H1 (cell line): ENCODE results near the gene ZNF423. TPM values are rescaled to one million over a fixed set of nuclear protein-coding genes. Genes with fewer than 3 reads are reported as not detected.

Experiments
- CTCF ChIA-PET: fragments of 300-600 bp; sonication (Branson Sonifier 250); formaldehyde crosslinking; loops from one replicate; lab custom pipeline; 2021; ENCODE audit not compliant: partially characterized antibody; lab: Charles Lee
- POLR2A ChIA-PET: fragments of 300-600 bp; sonication (Branson Sonifier 250); formaldehyde crosslinking; loops from one replicate; lab custom pipeline; 2021; ENCODE audit warnings: inconsistent platforms; ENCODE audit not compliant: partially characterized antibody; lab: Charles Lee
- DNase-seq, 2 experiments: peaks; one replicate each; pipeline versions ENCODE4 v3.0.0 to v3.0.0-alpha.2; 2010 to 2022; ENCODE audit warnings: low spot score in 2 of 2, low read depth in 1 of 2, mixed read lengths in 1 of 2
- FAIRE-seq: peaks from 2 replicates; lab custom pipeline; 2011; peaks lifted over from hg19 to GRCh38; lab: Jason Lieb, UNC
- H2AFZ ChIP-seq: 2 replicates; pipeline ENCODE4 v1.8.1; 2012; ENCODE audit warnings: low read length, inconsistent platforms
- H2AK5ac ChIP-seq: 2 replicates; pipeline ENCODE4 v1.6.1; 2013; ENCODE audit warnings: low read depth, low read length
- H2BK120ac ChIP-seq: replicated peaks from 2 replicates; pipeline ENCODE3; 2013; ENCODE audit warnings: low read depth, low read length, inconsistent platforms
- H2BK12ac ChIP-seq: 2 replicates; pipeline ENCODE4 v1.6.1; 2013; ENCODE audit warnings: low read depth, low read length
- H2BK15ac ChIP-seq: 2 replicates; pipeline ENCODE4 v1.6.1; 2013; ENCODE audit warnings: low read length
- H2BK20ac ChIP-seq: 2 replicates; pipeline ENCODE4 v1.6.1; 2013; ENCODE audit warnings: low read length
- H2BK5ac ChIP-seq: 2 replicates; pipeline ENCODE4 v1.6.1; 2013; ENCODE audit warnings: low read depth, low read length
- H3K14ac ChIP-seq: 2 replicates; pipeline ENCODE4 v1.6.1; 2013; ENCODE audit warnings: inconsistent platforms; ENCODE audit not compliant: insufficient read length
- H3K18ac ChIP-seq: 2 replicates; pipeline ENCODE4 v1.6.1; 2013; ENCODE audit warnings: low read length; ENCODE audit errors: extremely low read depth
- H3K23ac ChIP-seq: 2 replicates; pipeline ENCODE4 v1.6.1; 2013; ENCODE audit warnings: inconsistent platforms; ENCODE audit not compliant: insufficient read length
- H3K23me2 ChIP-seq: 2 replicates; pipeline ENCODE4 v1.6.1; 2013; ENCODE audit warnings: low read depth, low read length
- H3K27ac ChIP-seq: 2 replicates; pipeline ENCODE4 v1.6.1; 2011; ENCODE audit warnings: low read depth, low read length, inconsistent platforms
- H3K27me3 ChIP-seq, 4 experiments: replicated peaks in 1 of 4; 1 replicate in 1 of 4; 2 replicates in 3 of 4; pipeline versions ENCODE4 v1.6.1 to v1.8.1; 2011 to 2013; ENCODE audit warnings: low read length in 3 of 4, mild to moderate bottlenecking in 3 of 4, inconsistent platforms in 2 of 4, mixed read lengths in 2 of 4, moderate library complexity in 1 of 4; ENCODE audit not compliant: control insufficient read depth in 3 of 4, insufficient read depth in 3 of 4; ENCODE audit errors: extremely low read depth in 1 of 4
- H3K36me3 ChIP-seq, 4 experiments: 2 replicates each; pipeline versions ENCODE4 v1.6.1 to v1.8.1; 2011 to 2013; ENCODE audit warnings: mild to moderate bottlenecking in 4 of 4, low read length in 3 of 4, moderate library complexity in 2 of 4, control low read depth in 1 of 4, inconsistent platforms in 1 of 4; ENCODE audit not compliant: insufficient read depth in 4 of 4, control insufficient read depth in 2 of 4
- H3K4ac ChIP-seq: replicated peaks from 2 replicates; pipeline ENCODE3; 2013; ENCODE audit warnings: low read length, low read depth, mixed read lengths, inconsistent platforms; ENCODE audit not compliant: insufficient read length
- H3K4me1 ChIP-seq, 4 experiments: replicated peaks in 1 of 4; 1 replicate in 1 of 4; 2 replicates in 3 of 4; pipeline versions ENCODE4 v1.6.1 to v1.8.1; 2011 to 2013; ENCODE audit warnings: low read length in 3 of 4, inconsistent platforms in 2 of 4, mixed read lengths in 1 of 4; ENCODE audit not compliant: insufficient read depth in 4 of 4, control insufficient read depth in 3 of 4
- H3K4me2 ChIP-seq, 2 experiments: 2 replicates each; pipeline versions ENCODE4 v1.6.1 to v1.8.1; 2011 to 2013; ENCODE audit warnings: low read depth in 2 of 2, low read length in 2 of 2, control low read depth in 1 of 2, inconsistent platforms in 1 of 2, mild to moderate bottlenecking in 1 of 2; ENCODE audit not compliant: insufficient read depth in 1 of 2
- H3K4me3 ChIP-seq, 4 experiments: fragments of 200-600, 300-600 bp in 1 of 4; sonication (generic), shearing (Covaris generic), sonication (Bioruptor Twin) in 1 of 4; 2 replicates each; pipeline versions ENCODE4 v1.5.1 to v1.8.1; 2011 to 2016; ENCODE audit warnings: low read length in 4 of 4, low read depth in 3 of 4, control low read depth in 2 of 4, inconsistent platforms in 2 of 4, mild to moderate bottlenecking in 2 of 4, mixed read lengths in 1 of 4, moderate library complexity in 1 of 4; ENCODE audit not compliant: insufficient read depth in 2 of 4; ENCODE audit errors: extremely low read depth in 1 of 4
- H3K56ac ChIP-seq: replicated peaks from 2 replicates; pipeline ENCODE3; 2013; ENCODE audit warnings: low read depth, mild to moderate bottlenecking, mixed read lengths, low read length, inconsistent platforms; ENCODE audit not compliant: insufficient read length
- H3K79me1 ChIP-seq: 2 replicates; pipeline ENCODE4 v1.6.1; 2013; ENCODE audit warnings: low read depth, low read length, control low read depth
- H3K79me2 ChIP-seq, 2 experiments: 2 replicates each; pipeline versions ENCODE4 v1.6.1 to v1.8.1; 2012 to 2013; ENCODE audit warnings: low read length in 2 of 2, mild to moderate bottlenecking in 2 of 2, inconsistent platforms in 1 of 2; ENCODE audit not compliant: insufficient read depth in 2 of 2, control insufficient read depth in 1 of 2
- H3K9ac ChIP-seq, 4 experiments: replicated peaks in 1 of 4; 1 replicate in 1 of 4; 2 replicates in 3 of 4; pipeline versions ENCODE4 v1.6.1 to v1.8.1; 2011 to 2013; ENCODE audit warnings: low read depth in 3 of 4, low read length in 3 of 4, control low read depth in 2 of 4, mild to moderate bottlenecking in 2 of 4, moderate library complexity in 2 of 4, inconsistent platforms in 1 of 4; ENCODE audit errors: extremely low read depth in 1 of 4
- H3K9me3 ChIP-seq, 2 experiments: 2 replicates each; pipeline versions ENCODE4 v1.6.1 to v1.8.1; 2012 to 2013; ENCODE audit warnings: mild to moderate bottlenecking in 2 of 2, moderate library complexity in 2 of 2, control low read depth in 1 of 2, inconsistent platforms in 1 of 2, low read depth in 1 of 2, low read length in 1 of 2, mixed read lengths in 1 of 2; ENCODE audit not compliant: insufficient read depth in 2 of 2
- H4K20me1 ChIP-seq, 2 experiments: replicated peaks in 1 of 2; 2 replicates each; pipeline versions ENCODE3 to v1.8.1; 2011 to 2013; ENCODE audit warnings: inconsistent platforms in 2 of 2, low read length in 2 of 2, mild to moderate bottlenecking in 1 of 2; ENCODE audit not compliant: insufficient read depth in 2 of 2, control insufficient read depth in 1 of 2
- H4K5ac ChIP-seq: 2 replicates; pipeline ENCODE4 v1.6.1; 2013; ENCODE audit warnings: low read length, low read depth, mixed read lengths, inconsistent platforms; ENCODE audit not compliant: insufficient read length
- H4K8ac ChIP-seq: 2 replicates; pipeline ENCODE4 v1.8.0; 2013; ENCODE audit warnings: mild to moderate bottlenecking, moderate library complexity, low read length, inconsistent platforms; ENCODE audit not compliant: insufficient read depth; ENCODE audit errors: extremely low read depth
- H4K91ac ChIP-seq: replicated peaks from 2 replicates; pipeline ENCODE3; 2013; ENCODE audit warnings: low read length, mixed read lengths, inconsistent platforms; ENCODE audit not compliant: insufficient read length
- FOSL1 ChIP-seq: IDR thresholded peaks from 2 replicates; pipeline ENCODE4 v1.6.1; 2011; ENCODE audit warnings: mild to moderate bottlenecking, low read depth, low read length, moderate library complexity; ENCODE audit not compliant: insufficient read depth
- KDM4A ChIP-seq: IDR thresholded peaks from one replicate; pipeline ENCODE4 v1.7.1; 2012; ENCODE audit warnings: low read depth, mild to moderate bottlenecking, moderate library complexity, low read length, inconsistent platforms; ENCODE audit not compliant: severe bottlenecking
- KDM5A ChIP-seq: fragments of 200-600 bp; IDR thresholded peaks from 2 replicates; pipeline ENCODE4 v1.7.1; 2012; ENCODE audit warnings: mild to moderate bottlenecking, low read length, inconsistent platforms, mixed read lengths
- POLR2A ChIP-seq, 2 experiments: IDR thresholded peaks; 1 replicate in 1 of 2; 2 replicates in 1 of 2; pipeline ENCODE4 v1.6.1; 2011; ENCODE audit warnings: low read depth in 2 of 2, low read length in 2 of 2, mild to moderate bottlenecking in 2 of 2; ENCODE audit errors: control extremely low read depth in 1 of 2
- RBBP5 ChIP-seq: IDR thresholded peaks from 2 replicates; pipeline ENCODE4 v1.7.1; 2012; ENCODE audit warnings: low read depth, mild to moderate bottlenecking, inconsistent platforms, low read length, moderate library complexity, borderline replicate concordance
- RNF2 ChIP-seq: fragments of 200-900, 300-1000 bp; sonication (generic); IDR thresholded peaks from 2 replicates; pipeline ENCODE4 v1.7.1; 2016; ENCODE audit warnings: borderline replicate concordance, low read depth, mild to moderate bottlenecking, antibody characterized with exemption, low read length; ENCODE audit not compliant: poor library complexity, severe bottlenecking; ENCODE audit errors: missing control alignments
- RXRA ChIP-seq: IDR thresholded peaks from 2 replicates; pipeline ENCODE4 v1.6.1; 2011; ENCODE audit warnings: low read depth, mild to moderate bottlenecking, low read length, moderate library complexity; ENCODE audit not compliant: insufficient read depth
- SRF ChIP-seq: IDR thresholded peaks from 2 replicates; pipeline ENCODE4 v1.6.1; 2011; ENCODE audit warnings: mild to moderate bottlenecking, low read depth, low read length, moderate library complexity
- YY1 ChIP-seq: IDR thresholded peaks from 2 replicates; pipeline ENCODE4 v1.6.1; 2011; ENCODE audit warnings: low read depth, mild to moderate bottlenecking, low read length
- WGBS, 2 experiments: shearing (Covaris generic) in 1 of 2; methylation state at CpG; one replicate each; pipeline versions ENCODE4 v1.1.6 to v1.1.7; 2013 to 2015; ENCODE audit warnings: low lambda C conversion rate in 2 of 2, mixed read lengths in 2 of 2, inconsistent platforms in 1 of 2, low coverage in 1 of 2, missing lambda C conversion rate in 1 of 2; ENCODE audit not compliant: insufficient replicate concordance in 2 of 2, insufficient coverage in 1 of 2, insufficient read length in 1 of 2; ENCODE audit errors: extremely low coverage in 1 of 2, missing lambda C conversion rate in 1 of 2; 5-methylcytosine and 5-hydroxymethylcytosine counted together
- polyA plus RNA-seq, 7 experiments: library from polyadenylated mRNA; depleted of rRNA in 3 of 7; stranded (reverse) in 5 of 7; unstranded in 2 of 7; fragments of >200 nt in 5 of 7; fragments of 200-250 nt in 2 of 7; gene quantifications; 1 replicate in 5 of 7; 2 replicates in 1 of 7; 4 replicates in 1 of 7; pipeline versions ENCODE4 v1.2.1 to v1.2.3, GENCODE V29; 2011 to 2013; ENCODE audit warnings: missing spikeins in 2 of 7, mixed read lengths in 2 of 7
- total RNA-seq: library from RNA; stranded (reverse); fragmentation: NEBNext Ultra II Directional; extraction: Animal tissue kit (Norgen Biotek cat#: 25700); gene quantifications from 2 replicates; pipeline ENCODE4 v1.2.1, GENCODE V29; 2021
- TF ChIP-seq, protein P1 (sequence below): IDR thresholded peaks from 2 replicates; pipeline ENCODE4 v1.6.1; 2012; ENCODE audit warnings: inconsistent platforms
- TF ChIP-seq, protein P2 (sequence below), 3 experiments: IDR thresholded peaks; 1 replicate in 2 of 3; 2 replicates in 1 of 3; pipeline versions ENCODE4 v1.5.1 to v1.6.1; 2011; ENCODE audit warnings: low read length in 3 of 3, mild to moderate bottlenecking in 3 of 3, inconsistent platforms in 2 of 3, low read depth in 1 of 3, moderate library complexity in 1 of 3; ENCODE audit not compliant: insufficient read depth in 1 of 3; ENCODE audit errors: control extremely low read depth in 1 of 3

ZNF423 gene
- total and polyA plus RNA-seq, 2 of the 8 experiments (the other 6 are each of a cell fraction or from before 2014, with no cell fraction given) = 38.2 to 52.3 TPM

DNA sequence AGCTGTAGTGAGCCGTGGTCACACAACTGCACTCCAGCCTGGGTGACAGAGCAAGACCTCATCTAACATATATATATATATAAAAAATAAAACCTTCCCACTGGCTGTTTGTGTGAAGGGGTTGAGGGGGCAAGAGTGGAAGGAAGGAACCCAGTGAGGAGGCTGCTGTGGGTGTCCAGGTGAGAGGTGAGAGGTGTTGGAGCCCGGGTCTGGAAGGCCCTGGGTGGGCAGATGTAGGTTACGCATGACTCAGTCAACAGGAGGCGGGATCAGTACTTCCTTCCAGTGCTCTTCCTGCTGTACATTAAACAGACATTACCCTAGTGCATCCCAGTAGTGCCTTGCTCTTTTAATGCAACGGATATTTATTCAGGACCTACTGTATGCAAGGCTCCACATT, 47.0 kb upstream of the ZNF423 start:
- no peak overlapping the region for H3K4me2 ChIP-seq
- H3K4me1 ChIP-seq = no peaks in the 10 kb centered on the region
- H3K14ac ChIP-seq = no peak overlapping the region
- no peak overlapping the region for H2BK15ac ChIP-seq
- no peak overlapping the region for H3K18ac ChIP-seq
- H2AK5ac ChIP-seq = no peak overlapping the region
- no peak overlapping the region for H2AFZ ChIP-seq
- H3K27ac ChIP-seq = no peak overlapping the region
- no peaks in the 10 kb centered on the region for H3K79me1 ChIP-seq
- DNase-seq (no peak), FAIRE-seq (no peak)
- no peak overlapping the region for H3K4me3 ChIP-seq
- no peak overlapping the region for H3K56ac ChIP-seq
- H4K20me1 ChIP-seq = peaks cover 0 to 6% of the 10 kb centered on the region in 2 experiments
- ChIA-PET POLR2A (no interaction called here), CTCF (interaction anchor here (1.7 to 6.9 kb wide), 3 partner anchors 8 to 19 kb away, joined by 7 to 64 read pairs (median 23); no protein-coding TSS in a partner anchor)
- no peak overlapping the region for H3K4ac ChIP-seq
- H2BK12ac ChIP-seq = no peak overlapping the region
- H2BK5ac ChIP-seq = no peak overlapping the region
- no peaks in the 10 kb centered on the region for H3K9me3 ChIP-seq
- no peak overlapping the region for H4K91ac ChIP-seq
- no peak overlapping the region for H3K23ac ChIP-seq
- H3K9ac ChIP-seq = no peak overlapping the region
- peaks cover 5% of the 10 kb centered on the region; the same call in 1 of the 2 replicates for H3K23me2 ChIP-seq
- WGBS, 2 experiments = 93% methylated on average over 4 of the region's 5 CpGs; no CpG with 5 or more reads in 1 of the 2 experiments
- H2BK120ac ChIP-seq = no peak overlapping the region
- no peaks in the 10 kb centered on the region for H3K36me3 ChIP-seq
- H4K5ac ChIP-seq = no peak overlapping the region
- no peaks in the 10 kb centered on the region for H3K79me2 ChIP-seq
- no peaks in the 10 kb centered on the region for H3K27me3 ChIP-seq
- no peak overlapping the region for H2BK20ac ChIP-seq
- no peak overlapping the region for H4K8ac ChIP-seq
- TF ChIP-seq, protein P1, sequence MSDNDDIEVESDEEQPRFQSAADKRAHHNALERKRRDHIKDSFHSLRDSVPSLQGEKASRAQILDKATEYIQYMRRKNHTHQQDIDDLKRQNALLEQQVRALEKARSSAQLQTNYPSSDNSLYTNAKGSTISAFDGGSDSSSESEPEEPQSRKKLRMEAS = no peak
- TF ChIP-seq POLR2A (IDR thresholded peaks at IDR 0.05; ENCODE audit: control extremely low read depth in 1 of 2, low read depth in 2 of 2, low read length in 2 of 2) = no peak
- TF ChIP-seq RXRA = no peak
- TF ChIP-seq, protein P2, sequence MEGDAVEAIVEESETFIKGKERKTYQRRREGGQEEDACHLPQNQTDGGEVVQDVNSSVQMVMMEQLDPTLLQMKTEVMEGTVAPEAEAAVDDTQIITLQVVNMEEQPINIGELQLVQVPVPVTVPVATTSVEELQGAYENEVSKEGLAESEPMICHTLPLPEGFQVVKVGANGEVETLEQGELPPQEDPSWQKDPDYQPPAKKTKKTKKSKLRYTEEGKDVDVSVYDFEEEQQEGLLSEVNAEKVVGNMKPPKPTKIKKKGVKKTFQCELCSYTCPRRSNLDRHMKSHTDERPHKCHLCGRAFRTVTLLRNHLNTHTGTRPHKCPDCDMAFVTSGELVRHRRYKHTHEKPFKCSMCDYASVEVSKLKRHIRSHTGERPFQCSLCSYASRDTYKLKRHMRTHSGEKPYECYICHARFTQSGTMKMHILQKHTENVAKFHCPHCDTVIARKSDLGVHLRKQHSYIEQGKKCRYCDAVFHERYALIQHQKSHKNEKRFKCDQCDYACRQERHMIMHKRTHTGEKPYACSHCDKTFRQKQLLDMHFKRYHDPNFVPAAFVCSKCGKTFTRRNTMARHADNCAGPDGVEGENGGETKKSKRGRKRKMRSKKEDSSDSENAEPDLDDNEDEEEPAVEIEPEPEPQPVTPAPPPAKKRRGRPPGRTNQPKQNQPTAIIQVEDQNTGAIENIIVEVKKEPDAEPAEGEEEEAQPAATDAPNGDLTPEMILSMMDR (IDR thresholded peaks at IDR 0.05; ENCODE audit: control extremely low read depth in 1 of 3, insufficient read depth in 1 of 3, low read depth in 1 of 3, low read length in 3 of 3) = no peak
- no peak for TF ChIP-seq FOSL1
- TF ChIP-seq KDM4A = no peak
- TF ChIP-seq YY1 = no peak
- TF ChIP-seq RNF2 = no peak
- no peak for TF ChIP-seq KDM5A
- TF ChIP-seq SRF = no peak
- TF ChIP-seq RBBP5 = no peak
